H1 (cell line): Measurements from ENCODE around the gene PHAX. TPM values are rescaled to one million over a fixed set of nuclear protein-coding genes. Genes with fewer than 3 reads are reported as not detected.

ENCODE experiments used
- CTCF ChIA-PET: fragments of 300-600 bp; sonication (Branson Sonifier 250); formaldehyde crosslinking; loops from one replicate; lab custom pipeline; 2021; ENCODE audit not compliant: partially characterized antibody; lab: Charles Lee
- POLR2A ChIA-PET: fragments of 300-600 bp; sonication (Branson Sonifier 250); formaldehyde crosslinking; loops from one replicate; lab custom pipeline; 2021; ENCODE audit warnings: inconsistent platforms; ENCODE audit not compliant: partially characterized antibody; lab: Charles Lee
- DNase-seq, 2 experiments: peaks; one replicate each; pipeline versions ENCODE4 v3.0.0 to v3.0.0-alpha.2; 2010 to 2022; ENCODE audit warnings: low spot score in 2 of 2, low read depth in 1 of 2, mixed read lengths in 1 of 2
- FAIRE-seq: peaks from 2 replicates; lab custom pipeline; 2011; peaks lifted over from hg19 to GRCh38; lab: Jason Lieb, UNC
- H2AFZ ChIP-seq: 2 replicates; pipeline ENCODE4 v1.8.1; 2012; ENCODE audit warnings: low read length, inconsistent platforms
- H2AK5ac ChIP-seq: 2 replicates; pipeline ENCODE4 v1.6.1; 2013; ENCODE audit warnings: low read depth, low read length
- H2BK120ac ChIP-seq: replicated peaks from 2 replicates; pipeline ENCODE3; 2013; ENCODE audit warnings: low read depth, low read length, inconsistent platforms
- H2BK12ac ChIP-seq: 2 replicates; pipeline ENCODE4 v1.6.1; 2013; ENCODE audit warnings: low read depth, low read length
- H2BK15ac ChIP-seq: 2 replicates; pipeline ENCODE4 v1.6.1; 2013; ENCODE audit warnings: low read length
- H2BK20ac ChIP-seq: 2 replicates; pipeline ENCODE4 v1.6.1; 2013; ENCODE audit warnings: low read length
- H2BK5ac ChIP-seq: 2 replicates; pipeline ENCODE4 v1.6.1; 2013; ENCODE audit warnings: low read depth, low read length
- H3K14ac ChIP-seq: 2 replicates; pipeline ENCODE4 v1.6.1; 2013; ENCODE audit warnings: inconsistent platforms; ENCODE audit not compliant: insufficient read length
- H3K18ac ChIP-seq: 2 replicates; pipeline ENCODE4 v1.6.1; 2013; ENCODE audit warnings: low read length; ENCODE audit errors: extremely low read depth
- H3K23ac ChIP-seq: 2 replicates; pipeline ENCODE4 v1.6.1; 2013; ENCODE audit warnings: inconsistent platforms; ENCODE audit not compliant: insufficient read length
- H3K23me2 ChIP-seq: 2 replicates; pipeline ENCODE4 v1.6.1; 2013; ENCODE audit warnings: low read depth, low read length
- H3K27ac ChIP-seq: 2 replicates; pipeline ENCODE4 v1.6.1; 2011; ENCODE audit warnings: low read depth, low read length, inconsistent platforms
- H3K27me3 ChIP-seq, 4 experiments: replicated peaks in 1 of 4; 1 replicate in 1 of 4; 2 replicates in 3 of 4; pipeline versions ENCODE4 v1.6.1 to v1.8.1; 2011 to 2013; ENCODE audit warnings: low read length in 3 of 4, mild to moderate bottlenecking in 3 of 4, inconsistent platforms in 2 of 4, mixed read lengths in 2 of 4, moderate library complexity in 1 of 4; ENCODE audit not compliant: control insufficient read depth in 3 of 4, insufficient read depth in 3 of 4; ENCODE audit errors: extremely low read depth in 1 of 4
- H3K36me3 ChIP-seq, 4 experiments: 2 replicates each; pipeline versions ENCODE4 v1.6.1 to v1.8.1; 2011 to 2013; ENCODE audit warnings: mild to moderate bottlenecking in 4 of 4, low read length in 3 of 4, moderate library complexity in 2 of 4, control low read depth in 1 of 4, inconsistent platforms in 1 of 4; ENCODE audit not compliant: insufficient read depth in 4 of 4, control insufficient read depth in 2 of 4
- H3K4ac ChIP-seq: replicated peaks from 2 replicates; pipeline ENCODE3; 2013; ENCODE audit warnings: low read length, low read depth, mixed read lengths, inconsistent platforms; ENCODE audit not compliant: insufficient read length
- H3K4me1 ChIP-seq, 4 experiments: replicated peaks in 1 of 4; 1 replicate in 1 of 4; 2 replicates in 3 of 4; pipeline versions ENCODE4 v1.6.1 to v1.8.1; 2011 to 2013; ENCODE audit warnings: low read length in 3 of 4, inconsistent platforms in 2 of 4, mixed read lengths in 1 of 4; ENCODE audit not compliant: insufficient read depth in 4 of 4, control insufficient read depth in 3 of 4
- H3K4me2 ChIP-seq, 2 experiments: 2 replicates each; pipeline versions ENCODE4 v1.6.1 to v1.8.1; 2011 to 2013; ENCODE audit warnings: low read depth in 2 of 2, low read length in 2 of 2, control low read depth in 1 of 2, inconsistent platforms in 1 of 2, mild to moderate bottlenecking in 1 of 2; ENCODE audit not compliant: insufficient read depth in 1 of 2
- H3K4me3 ChIP-seq, 4 experiments: fragments of 200-600, 300-600 bp in 1 of 4; sonication (generic), shearing (Covaris generic), sonication (Bioruptor Twin) in 1 of 4; 2 replicates each; pipeline versions ENCODE4 v1.5.1 to v1.8.1; 2011 to 2016; ENCODE audit warnings: low read length in 4 of 4, low read depth in 3 of 4, control low read depth in 2 of 4, inconsistent platforms in 2 of 4, mild to moderate bottlenecking in 2 of 4, mixed read lengths in 1 of 4, moderate library complexity in 1 of 4; ENCODE audit not compliant: insufficient read depth in 2 of 4; ENCODE audit errors: extremely low read depth in 1 of 4
- H3K56ac ChIP-seq: replicated peaks from 2 replicates; pipeline ENCODE3; 2013; ENCODE audit warnings: low read depth, mild to moderate bottlenecking, mixed read lengths, low read length, inconsistent platforms; ENCODE audit not compliant: insufficient read length
- H3K79me1 ChIP-seq: 2 replicates; pipeline ENCODE4 v1.6.1; 2013; ENCODE audit warnings: low read depth, low read length, control low read depth
- H3K79me2 ChIP-seq, 2 experiments: 2 replicates each; pipeline versions ENCODE4 v1.6.1 to v1.8.1; 2012 to 2013; ENCODE audit warnings: low read length in 2 of 2, mild to moderate bottlenecking in 2 of 2, inconsistent platforms in 1 of 2; ENCODE audit not compliant: insufficient read depth in 2 of 2, control insufficient read depth in 1 of 2
- H3K9ac ChIP-seq, 4 experiments: replicated peaks in 1 of 4; 1 replicate in 1 of 4; 2 replicates in 3 of 4; pipeline versions ENCODE4 v1.6.1 to v1.8.1; 2011 to 2013; ENCODE audit warnings: low read depth in 3 of 4, low read length in 3 of 4, control low read depth in 2 of 4, mild to moderate bottlenecking in 2 of 4, moderate library complexity in 2 of 4, inconsistent platforms in 1 of 4; ENCODE audit errors: extremely low read depth in 1 of 4
- H3K9me3 ChIP-seq, 2 experiments: 2 replicates each; pipeline versions ENCODE4 v1.6.1 to v1.8.1; 2012 to 2013; ENCODE audit warnings: mild to moderate bottlenecking in 2 of 2, moderate library complexity in 2 of 2, control low read depth in 1 of 2, inconsistent platforms in 1 of 2, low read depth in 1 of 2, low read length in 1 of 2, mixed read lengths in 1 of 2; ENCODE audit not compliant: insufficient read depth in 2 of 2
- H4K20me1 ChIP-seq, 2 experiments: replicated peaks in 1 of 2; 2 replicates each; pipeline versions ENCODE3 to v1.8.1; 2011 to 2013; ENCODE audit warnings: inconsistent platforms in 2 of 2, low read length in 2 of 2, mild to moderate bottlenecking in 1 of 2; ENCODE audit not compliant: insufficient read depth in 2 of 2, control insufficient read depth in 1 of 2
- H4K5ac ChIP-seq: 2 replicates; pipeline ENCODE4 v1.6.1; 2013; ENCODE audit warnings: low read length, low read depth, mixed read lengths, inconsistent platforms; ENCODE audit not compliant: insufficient read length
- H4K8ac ChIP-seq: 2 replicates; pipeline ENCODE4 v1.8.0; 2013; ENCODE audit warnings: mild to moderate bottlenecking, moderate library complexity, low read length, inconsistent platforms; ENCODE audit not compliant: insufficient read depth; ENCODE audit errors: extremely low read depth
- H4K91ac ChIP-seq: replicated peaks from 2 replicates; pipeline ENCODE3; 2013; ENCODE audit warnings: low read length, mixed read lengths, inconsistent platforms; ENCODE audit not compliant: insufficient read length
- ATF3 ChIP-seq: IDR thresholded peaks from 2 replicates; pipeline ENCODE4 v1.6.1; 2011; ENCODE audit warnings: low read depth, mild to moderate bottlenecking, low read length; ENCODE audit not compliant: insufficient read depth
- CBX8 ChIP-seq: fragments of 300-800, 300-1000 bp; sonication (generic); IDR thresholded peaks from 2 replicates; pipeline ENCODE4 v1.7.1; 2016; ENCODE audit warnings: low read depth, low read length, borderline replicate concordance
- CHD1 ChIP-seq: IDR thresholded peaks from 2 replicates; pipeline ENCODE4 v1.6.1; 2012; ENCODE audit warnings: low read depth, low read length, improper control_type of control experiment
- FOSL1 ChIP-seq: IDR thresholded peaks from 2 replicates; pipeline ENCODE4 v1.6.1; 2011; ENCODE audit warnings: mild to moderate bottlenecking, low read depth, low read length, moderate library complexity; ENCODE audit not compliant: insufficient read depth
- GABPA ChIP-seq: IDR thresholded peaks from 2 replicates; pipeline ENCODE4 v1.6.1; 2011; ENCODE audit warnings: mild to moderate bottlenecking, low read length, moderate library complexity, borderline replicate concordance; ENCODE audit not compliant: insufficient read depth
- MAFK ChIP-seq: IDR thresholded peaks from 2 replicates; pipeline ENCODE4 v1.6.1; 2012; ENCODE audit warnings: low read depth, mild to moderate bottlenecking, improper control_type of control experiment, low read length
- NRF1 ChIP-seq: IDR thresholded peaks from 2 replicates; pipeline ENCODE4 v1.6.1; 2011; ENCODE audit warnings: mild to moderate bottlenecking, low read depth, low read length, improper control_type of control experiment
- RAD21 ChIP-seq, 2 experiments: IDR thresholded peaks in 1 of 2; conservative IDR thresholded peaks in 1 of 2; 2 replicates each; pipeline ENCODE4 v1.6.1; 2011; ENCODE audit warnings: low read depth in 2 of 2, low read length in 2 of 2, improper control_type of control experiment in 1 of 2, inconsistent platforms in 1 of 2, mild to moderate bottlenecking in 1 of 2, moderate library complexity in 1 of 2
- RFX5 ChIP-seq: IDR thresholded peaks from 2 replicates; pipeline ENCODE4 v1.6.1; 2011; ENCODE audit warnings: low read depth, low read length, improper control_type of control experiment, borderline replicate concordance
- SAP30 ChIP-seq: fragments of 300-600 bp; sonication (generic); IDR thresholded peaks from 2 replicates; pipeline ENCODE4 v1.7.1; 2012; ENCODE audit warnings: low read length, moderate library complexity, mild to moderate bottlenecking, inconsistent platforms; ENCODE audit not compliant: insufficient read depth, insufficient replicate concordance
- SP2 ChIP-seq: IDR thresholded peaks from 2 replicates; pipeline ENCODE4 v1.6.1; 2012; ENCODE audit warnings: mild to moderate bottlenecking, low read length, inconsistent platforms
- SRF ChIP-seq: IDR thresholded peaks from 2 replicates; pipeline ENCODE4 v1.6.1; 2011; ENCODE audit warnings: mild to moderate bottlenecking, low read depth, low read length, moderate library complexity
- SUZ12 ChIP-seq: fragments of 200-600 bp; sonication (generic); IDR thresholded peaks from 2 replicates; pipeline ENCODE4 v1.6.1; 2012; ENCODE audit warnings: mild to moderate bottlenecking, inconsistent platforms, low read length, moderate library complexity, mixed read lengths
- WGBS, 2 experiments: shearing (Covaris generic) in 1 of 2; methylation state at CpG; one replicate each; pipeline versions ENCODE4 v1.1.6 to v1.1.7; 2013 to 2015; ENCODE audit warnings: low lambda C conversion rate in 2 of 2, mixed read lengths in 2 of 2, inconsistent platforms in 1 of 2, low coverage in 1 of 2, missing lambda C conversion rate in 1 of 2; ENCODE audit not compliant: insufficient replicate concordance in 2 of 2, insufficient coverage in 1 of 2, insufficient read length in 1 of 2; ENCODE audit errors: extremely low coverage in 1 of 2, missing lambda C conversion rate in 1 of 2; 5-methylcytosine and 5-hydroxymethylcytosine counted together
- polyA plus RNA-seq, 7 experiments: library from polyadenylated mRNA; depleted of rRNA in 3 of 7; stranded (reverse) in 5 of 7; unstranded in 2 of 7; fragments of >200 nt in 5 of 7; fragments of 200-250 nt in 2 of 7; gene quantifications; 1 replicate in 5 of 7; 2 replicates in 1 of 7; 4 replicates in 1 of 7; pipeline versions ENCODE4 v1.2.1 to v1.2.3, GENCODE V29; 2011 to 2013; ENCODE audit warnings: missing spikeins in 2 of 7, mixed read lengths in 2 of 7
- total RNA-seq: library from RNA; stranded (reverse); fragmentation: NEBNext Ultra II Directional; extraction: Animal tissue kit (Norgen Biotek cat#: 25700); gene quantifications from 2 replicates; pipeline ENCODE4 v1.2.1, GENCODE V29; 2021

The PHAX gene
- total and polyA plus RNA-seq, 2 of the 8 experiments (the other 6 are each of a cell fraction or from before 2014, with no cell fraction given), result 32.1 to 59.5 TPM

- Histone ChIP-seq H3K79me2 (peaks cover 0 to 9% of the 10 kb centered on the region in 2 experiments; a peak in 2 of 4 replicates), H4K8ac (no peak overlapping the region), H3K9me3 (no peaks in the 10 kb centered on the region), H2AFZ (no peak overlapping the region), H3K56ac (no peak overlapping the region), H3K23me2 (no peaks in the 10 kb centered on the region), H3K4ac (no peak overlapping the region), H2BK15ac (no peak overlapping the region), H3K4me3 (no peak overlapping the region), H3K18ac (no peak overlapping the region), H2BK20ac (no peak overlapping the region), H2AK5ac (no peak overlapping the region), H3K9ac (no peak overlapping the region), H4K5ac (no peak overlapping the region), H3K4me2 (no peak overlapping the region), H2BK120ac (no peak overlapping the region), H2BK12ac (no peak overlapping the region), H3K79me1 (no peaks in the 10 kb centered on the region; the same call in 1 of the 2 replicates), H3K23ac (no peak overlapping the region), H4K20me1 (peaks cover 0 to 2% of the 10 kb centered on the region in 2 experiments), H3K27ac (no peak overlapping the region), H3K4me1 (no peaks in the 10 kb centered on the region), H4K91ac (no peak overlapping the region), H2BK5ac (no peak overlapping the region), H3K14ac (no peak overlapping the region), H3K27me3 (no peaks in the 10 kb centered on the region), H3K36me3 (peaks cover 8 to 44% (median 26%) of the 10 kb centered on the region in 4 experiments; a peak in 7 of 8 replicates)
- ChIA-PET CTCF (interaction anchor here (0.7 kb wide), 1 partner anchor 319 kb away, joined by 3 read pairs; no protein-coding TSS in a partner anchor), POLR2A (interaction anchor here (1.2 kb wide), 1 partner anchor 25 kb away, joined by 4 read pairs; the partner anchor contains the start of gene ALDH7A1)
- FAIRE-seq (no peak), DNase-seq (no peak)
- 92% methylated on average over 2 of the region's 2 CpGs; no CpG with 5 or more reads in 1 of the 2 experiments for WGBS, 2 experiments
- TF ChIP-seq CBX8, result no peak
- TF ChIP-seq MAFK, result no peak
- no peak for TF ChIP-seq SUZ12
- TF ChIP-seq GABPA, result no peak
- no peak for TF ChIP-seq NRF1
- no peak for TF ChIP-seq FOSL1
- TF ChIP-seq RFX5, result no peak
- no peak for TF ChIP-seq SP2
- no peak for TF ChIP-seq SAP30
- no peak for TF ChIP-seq RAD21 (IDR thresholded peaks at IDR 0.05 in 1 of 2, conservative IDR thresholded peaks at IDR 0.05 in 1 of 2; ENCODE audit: low read depth in 2 of 2, low read length in 2 of 2)
- no peak for TF ChIP-seq ATF3
- no peak for TF ChIP-seq SRF
- no peak for TF ChIP-seq CHD1
Observed at GRCh38 chr5:126619781-126620180, 19.0 kb downstream of the PHAX start.
